Mesothelial cell of epicardium (in vitro differentiated cells): Measurements from ENCODE around the gene BUD31. TPM values are rescaled to one million over a fixed set of nuclear protein-coding genes. Genes with fewer than 3 reads are reported as not detected.

Experiments
- DNase-seq, 2 experiments: peaks; one replicate each; pipeline ENCODE4 v3.0.0; 2021; ENCODE audit warnings: low spot score in 2 of 2; ENCODE audit not compliant: unreplicated experiment in 2 of 2
- H3K27ac Mint-ChIP-seq: 2 replicates; pipeline ENCODE4 v1.8.0; 2021; ENCODE audit warnings: mixed read lengths
- H3K27me3 Mint-ChIP-seq: 2 replicates; pipeline ENCODE4 v1.8.0; 2021; ENCODE audit warnings: low read depth, mixed read lengths
- H3K36me3 Mint-ChIP-seq: 2 replicates; pipeline ENCODE4 v1.8.0; 2021; ENCODE audit warnings: mixed read lengths
- H3K4me1 Mint-ChIP-seq: 2 replicates; pipeline ENCODE4 v1.8.0; 2021; ENCODE audit warnings: mixed read lengths
- H3K4me3 Mint-ChIP-seq: 2 replicates; pipeline ENCODE4 v1.8.0; 2021; ENCODE audit warnings: mild to moderate bottlenecking, moderate library complexity, mixed read lengths
- H3K9me3 Mint-ChIP-seq: 2 replicates; pipeline ENCODE4 v1.8.0; 2021; ENCODE audit warnings: mixed read lengths
- total RNA-seq: library from RNA; stranded (reverse); gene quantifications from 3 replicates; pipeline ENCODE4 v1.2.1, GENCODE V29; 2021
- TF ChIP-seq, protein P1 (sequence below): fragments of 200-600 bp; sonication (generic); IDR thresholded peaks from one replicate; pipeline ENCODE4 v1.5.0; 2021; ENCODE audit warnings: antibody characterized with exemption; ENCODE audit not compliant: unreplicated experiment

The BUD31 gene
- 63.1 to 79.2 TPM (median 70.3 TPM) in 3 replicates for total RNA-seq

DNA sequence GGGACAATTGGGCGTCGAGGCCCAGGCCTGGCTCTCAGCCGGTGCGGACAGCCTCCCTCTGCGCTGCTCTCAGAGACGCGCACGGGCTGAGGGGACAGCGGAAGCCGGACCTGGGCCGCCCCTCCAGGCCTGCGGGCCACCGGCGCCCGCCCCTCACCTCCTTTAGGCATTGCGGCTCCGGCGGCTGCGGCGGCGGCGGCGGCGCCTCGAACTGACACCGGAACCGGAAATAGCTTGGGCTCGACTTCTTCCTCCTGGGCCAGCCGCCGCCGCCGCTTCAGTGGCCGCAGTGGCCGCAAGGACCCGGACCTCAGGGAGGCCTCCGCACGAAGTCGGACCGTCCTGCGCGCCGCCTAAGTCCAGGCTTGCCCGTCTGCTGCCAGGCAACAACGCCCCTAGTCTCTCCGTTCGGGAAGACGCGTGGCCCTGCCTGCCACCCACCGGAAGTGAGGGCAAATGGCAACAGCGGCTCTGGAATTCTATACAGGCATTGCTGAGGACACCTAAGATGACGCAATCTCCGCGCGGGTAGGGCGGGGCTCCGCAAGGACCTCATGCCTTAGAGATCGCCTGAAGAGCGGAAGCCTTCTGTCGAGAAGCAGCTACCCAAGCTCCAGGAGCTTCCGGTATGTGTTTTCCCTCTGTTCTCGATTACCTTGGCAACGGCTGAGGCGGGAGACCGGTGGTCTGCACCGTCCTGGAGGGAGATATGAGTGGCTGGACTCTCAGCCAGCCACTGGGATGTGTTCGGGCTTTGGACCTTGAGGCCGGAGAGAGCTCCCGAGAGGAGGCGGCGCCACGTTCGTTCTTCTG lies at the start of gene BUD31, which contains the start of gene PDAP1:
BUD31 (plus strand) TSS at position 591 of the 813 bp plus-strand sequence. CDS start 2,124 bp downstream, outside the sequence.
PDAP1 (minus strand) TSS at position 219 of the 813 bp plus-strand sequence; CDS start at position 170, 49 bp downstream.
- H3K4me3 Mint-ChIP-seq, result peak within 1 kb of the TSS; percentile 95
- H3K27ac Mint-ChIP-seq, result peak within 1 kb of the TSS; percentile 99
- peak; percentile 77 to 96 for DNase-seq
- no peaks in the 10 kb centered on the region for H3K9me3 Mint-ChIP-seq
- H3K27me3 Mint-ChIP-seq, result no peaks in the 10 kb centered on the region
- peaks cover 20% of the 10 kb centered on the region for H3K36me3 Mint-ChIP-seq
- TF ChIP-seq, protein P1, sequence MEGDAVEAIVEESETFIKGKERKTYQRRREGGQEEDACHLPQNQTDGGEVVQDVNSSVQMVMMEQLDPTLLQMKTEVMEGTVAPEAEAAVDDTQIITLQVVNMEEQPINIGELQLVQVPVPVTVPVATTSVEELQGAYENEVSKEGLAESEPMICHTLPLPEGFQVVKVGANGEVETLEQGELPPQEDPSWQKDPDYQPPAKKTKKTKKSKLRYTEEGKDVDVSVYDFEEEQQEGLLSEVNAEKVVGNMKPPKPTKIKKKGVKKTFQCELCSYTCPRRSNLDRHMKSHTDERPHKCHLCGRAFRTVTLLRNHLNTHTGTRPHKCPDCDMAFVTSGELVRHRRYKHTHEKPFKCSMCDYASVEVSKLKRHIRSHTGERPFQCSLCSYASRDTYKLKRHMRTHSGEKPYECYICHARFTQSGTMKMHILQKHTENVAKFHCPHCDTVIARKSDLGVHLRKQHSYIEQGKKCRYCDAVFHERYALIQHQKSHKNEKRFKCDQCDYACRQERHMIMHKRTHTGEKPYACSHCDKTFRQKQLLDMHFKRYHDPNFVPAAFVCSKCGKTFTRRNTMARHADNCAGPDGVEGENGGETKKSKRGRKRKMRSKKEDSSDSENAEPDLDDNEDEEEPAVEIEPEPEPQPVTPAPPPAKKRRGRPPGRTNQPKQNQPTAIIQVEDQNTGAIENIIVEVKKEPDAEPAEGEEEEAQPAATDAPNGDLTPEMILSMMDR, result no peak
- peaks cover 22% of the 10 kb centered on the region for H3K4me1 Mint-ChIP-seq

DNA sequence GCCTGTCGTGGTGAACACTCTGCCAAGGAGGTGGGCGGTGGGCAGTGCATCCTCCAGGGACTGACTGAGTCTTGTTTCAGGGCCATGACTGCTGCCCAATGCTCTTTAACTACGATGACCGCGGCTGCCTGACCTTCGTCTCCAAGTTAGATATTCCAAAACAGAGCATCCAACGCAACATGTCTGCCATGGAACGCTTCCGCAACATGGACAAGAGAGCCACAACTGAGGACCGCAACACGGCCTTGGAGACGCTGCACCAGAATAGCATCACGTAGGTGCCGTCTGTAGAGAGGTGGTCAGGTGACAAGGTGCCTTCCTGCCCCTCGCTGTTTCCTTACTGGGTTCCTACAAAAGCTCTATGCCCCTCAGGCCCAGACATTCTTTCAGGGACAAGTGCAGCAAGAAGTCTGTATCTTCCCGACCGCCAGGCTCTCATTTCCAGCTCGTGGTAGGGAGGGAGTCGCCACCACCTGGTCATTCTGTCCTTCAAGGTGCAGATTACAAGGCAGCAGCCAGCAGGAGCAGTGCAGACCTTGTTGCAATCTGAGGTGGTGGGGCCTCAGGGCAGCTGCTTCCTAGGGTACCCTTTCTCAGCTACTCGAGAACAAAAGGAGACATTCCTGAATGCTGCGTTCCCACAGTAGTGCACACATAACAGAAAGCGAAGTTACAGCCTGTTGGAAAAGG lies 49.2 kb upstream of the BUD31 start:
- H3K4me1 Mint-ChIP-seq, result no peaks in the 10 kb centered on the region
- no peaks in the 10 kb centered on the region for H3K9me3 Mint-ChIP-seq
- TF ChIP-seq, protein P1, result no peak
- no peak overlapping the region for H3K27ac Mint-ChIP-seq
- no peak overlapping the region for H3K4me3 Mint-ChIP-seq
- H3K36me3 Mint-ChIP-seq, result peaks cover 35% of the 10 kb centered on the region
- H3K27me3 Mint-ChIP-seq, result no peaks in the 10 kb centered on the region
- no peak for DNase-seq

DNA sequence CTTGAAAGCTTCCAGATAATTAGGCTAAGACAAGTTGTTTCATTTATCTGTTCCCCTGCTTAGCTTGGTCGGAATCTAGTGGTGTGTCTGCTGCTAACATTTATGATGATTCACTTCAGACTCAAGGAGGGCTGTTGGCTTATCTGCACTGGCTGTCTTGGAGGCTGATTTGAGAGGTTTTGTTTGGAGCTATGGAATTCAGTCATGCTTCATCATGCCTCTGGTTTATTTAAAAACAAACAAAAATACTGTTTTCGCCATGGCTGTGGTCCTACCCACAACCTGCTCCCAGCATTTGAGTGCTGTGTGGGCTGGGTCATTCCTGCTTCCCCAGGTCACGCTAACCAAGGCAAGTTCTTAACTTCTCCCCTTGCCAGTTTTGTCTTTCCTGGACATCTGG lies 46.0 kb upstream of the BUD31 start:
- H3K4me1 Mint-ChIP-seq, result peaks cover 12% of the 10 kb centered on the region
- peaks cover 25% of the 10 kb centered on the region for H3K36me3 Mint-ChIP-seq
- DNase-seq, result no peak
- H3K27me3 Mint-ChIP-seq, result no peaks in the 10 kb centered on the region
- no peaks in the 10 kb centered on the region for H3K9me3 Mint-ChIP-seq
- no peak overlapping the region for H3K4me3 Mint-ChIP-seq
- peak overlapping the region; percentile 67 for H3K27ac Mint-ChIP-seq
- TF ChIP-seq, protein P1, result no peak

DNA sequence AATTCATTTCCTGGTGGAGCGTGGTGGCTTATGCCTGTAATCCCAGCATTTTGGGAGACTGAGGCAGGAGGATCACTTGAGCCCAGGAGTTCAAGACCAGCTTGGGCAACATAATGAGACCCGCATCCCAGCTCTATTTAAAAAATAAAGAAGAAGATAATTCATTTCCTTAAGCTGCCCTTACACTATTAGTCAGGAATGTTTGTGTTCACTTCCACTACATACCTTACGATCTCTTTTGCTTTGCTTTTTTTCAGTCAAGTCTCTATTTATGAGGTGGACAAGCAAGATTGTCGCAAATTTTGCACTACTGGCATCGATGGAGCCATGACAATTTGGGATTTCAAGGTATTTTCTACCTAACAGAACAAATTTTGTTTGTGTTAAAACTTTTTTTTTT lies 45.5 kb upstream of the BUD31 start:
- Mint-ChIP-seq H3K27ac (peak overlapping the region; percentile 67), H3K4me3 (no peak overlapping the region), H3K36me3 (peaks cover 21% of the 10 kb centered on the region), H3K27me3 (no peaks in the 10 kb centered on the region), H3K4me1 (peaks cover 12% of the 10 kb centered on the region), H3K9me3 (no peaks in the 10 kb centered on the region)
- DNase-seq, result no peak
- TF ChIP-seq, protein P1, result no peak

DNA sequence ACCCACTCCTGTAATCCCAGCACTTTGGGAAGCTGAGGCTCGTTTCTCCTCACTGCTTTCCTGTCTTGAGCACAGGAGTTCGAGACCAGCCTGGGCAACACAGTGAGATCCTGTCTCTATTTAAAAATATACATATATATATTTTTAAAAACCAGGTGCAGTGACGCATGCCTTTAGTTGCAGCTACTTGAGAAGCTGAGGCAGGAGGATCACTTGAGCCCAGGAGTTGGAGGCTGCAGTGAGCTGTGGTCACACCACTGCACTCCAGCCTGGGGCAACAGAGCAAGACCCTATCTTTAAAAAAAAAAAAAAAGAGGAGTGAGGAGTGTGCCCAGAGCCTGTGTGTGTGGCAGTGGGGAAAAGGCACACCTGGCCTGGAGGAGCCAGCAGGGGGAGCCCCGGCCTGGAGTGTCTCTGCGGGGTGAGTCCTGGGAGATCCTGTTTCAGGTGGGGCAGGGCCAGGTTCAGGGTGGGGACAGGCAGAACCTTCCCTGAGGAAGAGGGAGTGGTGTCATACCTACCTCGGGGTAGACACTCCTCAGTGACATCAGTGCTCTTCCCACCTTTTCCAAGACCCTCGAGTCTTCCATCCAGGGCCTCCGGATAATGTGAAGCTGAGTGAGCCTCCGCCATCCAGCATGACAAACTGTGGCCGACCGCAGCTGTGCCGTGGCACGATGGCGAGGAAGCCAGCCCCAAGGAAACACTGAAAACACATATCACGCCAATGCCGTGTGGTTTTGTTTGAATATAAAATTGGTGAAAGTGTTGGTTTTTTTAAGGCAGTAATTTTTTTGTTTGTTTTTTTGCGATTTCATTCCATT lies 43.2 kb upstream of the BUD31 start:
- no peak for DNase-seq
- Mint-ChIP-seq H3K4me1 (peaks cover 20% of the 10 kb centered on the region), H3K9me3 (no peaks in the 10 kb centered on the region), H3K4me3 (no peak overlapping the region), H3K27ac (peak overlapping the region; percentile 77), H3K36me3 (peaks cover 16% of the 10 kb centered on the region), H3K27me3 (no peaks in the 10 kb centered on the region)
- TF ChIP-seq, protein P1, result peak; percentile 21
